HepG2 (cell line): ENCODE results near the gene MLN. TPM values are rescaled to one million over a fixed set of nuclear protein-coding genes. Genes with fewer than 3 reads are reported as not detected.

Experiments used
- ATAC-seq: fragments of 200-7000 bp; cut with Tn5 transposase; 3 replicates; pipeline ENCODE4 v1.9.1; 2020; ENCODE audit warnings: mild to moderate bottlenecking, moderate library complexity
- BruUV-seq: library from RNA; stranded (reverse); fragments of 400-500 nt; replicated peaks from 2 replicates; lab custom pipeline; 2021; lab: Mats Ljungman, UMichigan
- CTCF ChIA-PET: fragments of 300-600 bp; formaldehyde crosslinking; extraction: SDS; loops from one replicate; lab custom pipeline; 2021; ENCODE audit warnings: low total read pairs, inconsistent platforms, low intra/inter-chr PET ratio; lab: Yijun Ruan, JAX
- POLR2A ChIA-PET: fragments of 350-600 bp; sonication (Branson Sonifier 250); formaldehyde crosslinking; loops from one replicate; lab custom pipeline; 2020; ENCODE audit warnings: antibody characterized with exemption, inconsistent platforms; lab: Yijun Ruan, JAX
- DNase-seq: peaks from one replicate; pipeline ENCODE4 v3.0.0-alpha.2; 2015; ENCODE audit warnings: low spot score
- FAIRE-seq: peaks from 3 replicates; lab custom pipeline; 2011; peaks lifted over from hg19 to GRCh38; lab: Jason Lieb, UNC
- H2AFZ ChIP-seq: one replicate; pipeline ENCODE4 v1.6.1; 2011; ENCODE audit warnings: low read length, inconsistent platforms
- H3K27ac ChIP-seq: fragments of 300-600 bp; 3 replicates; pipeline ENCODE4 v1.8.0; 2011; ENCODE audit warnings: mixed run types, mild to moderate bottlenecking, mixed read lengths, low read length, inconsistent platforms; ENCODE audit not compliant: insufficient read depth; ENCODE audit errors: extremely low read length
- H3K27me3 ChIP-seq, 2 experiments: fragments of 200-600 bp in 1 of 2; 2 replicates in 1 of 2; 3 replicates in 1 of 2; pipeline versions ENCODE4 v1.6.0 to v1.8.0; 2011; ENCODE audit warnings: low read length in 2 of 2, mild to moderate bottlenecking in 2 of 2, moderate library complexity in 2 of 2, inconsistent platforms in 1 of 2; ENCODE audit not compliant: insufficient read depth in 2 of 2, control insufficient read depth in 1 of 2
- H3K36me3 ChIP-seq, 2 experiments: fragments of 200-600 bp in 1 of 2; replicated peaks in 1 of 2; 2 replicates in 1 of 2; 3 replicates in 1 of 2; pipeline versions ENCODE4 v1.5.1 to v1.8.0; 2011; ENCODE audit warnings: low read length in 2 of 2, inconsistent platforms in 1 of 2; ENCODE audit not compliant: insufficient read depth in 2 of 2, control insufficient read depth in 1 of 2
- H3K4me1 ChIP-seq: 2 replicates; pipeline ENCODE4 v1.5.1; 2012; ENCODE audit warnings: low read length, inconsistent platforms; ENCODE audit not compliant: insufficient read depth
- H3K4me2 ChIP-seq: 2 replicates; pipeline ENCODE4 v1.6.0; 2011; ENCODE audit warnings: low read depth, low read length, inconsistent platforms
- H3K4me3 ChIP-seq, 3 experiments: fragments of 200-600 bp in 1 of 3; sonication (generic), shearing (Covaris generic) in 1 of 3; replicated peaks in 1 of 3; 2 replicates each; pipeline ENCODE4 v1.5.1; 2011 to 2016; ENCODE audit warnings: low read length in 3 of 3, inconsistent platforms in 2 of 3, low read depth in 2 of 3, mild to moderate bottlenecking in 2 of 3, control low read depth in 1 of 3, mixed read lengths in 1 of 3; ENCODE audit not compliant: insufficient read depth in 1 of 3
- H3K79me2 ChIP-seq: one replicate; pipeline ENCODE4 v1.6.1; 2011; ENCODE audit warnings: low read length, inconsistent platforms; ENCODE audit not compliant: insufficient read depth
- H3K9ac ChIP-seq: 2 replicates; pipeline ENCODE4 v1.6.0; 2011; ENCODE audit warnings: mild to moderate bottlenecking, low read depth, low read length, inconsistent platforms; ENCODE audit not compliant: insufficient read depth
- H3K9me3 ChIP-seq: 2 replicates; pipeline ENCODE4 v1.5.1; 2012; ENCODE audit warnings: mild to moderate bottlenecking, low read length
- H4K20me1 ChIP-seq: 2 replicates; pipeline ENCODE4 v1.6.0; 2011; ENCODE audit warnings: inconsistent platforms, mild to moderate bottlenecking, low read length, moderate library complexity; ENCODE audit not compliant: insufficient read depth
- CERS6 ChIP-seq: sonication (generic); formaldehyde crosslinking; IDR thresholded peaks from 2 replicates; pipeline ENCODE4 v1.5.0; 2020; ENCODE audit warnings: missing genetic modification reagents
- GABPB1 ChIP-seq: IDR thresholded peaks from 2 replicates; pipeline ENCODE4 v1.6.1; 2016; ENCODE audit warnings: mild to moderate bottlenecking, missing genetic modification reagents, moderate library complexity, missing compliant biosample characterization
- MYC ChIP-seq: sonication (generic); formaldehyde crosslinking; IDR thresholded peaks from 2 replicates; pipeline ENCODE4 v1.9.0; 2021; ENCODE audit warnings: missing genetic modification reagents, borderline replicate concordance
- PRPF4 ChIP-seq: fragments of 200-400 bp; formaldehyde crosslinking; IDR thresholded peaks from 2 replicates; pipeline ENCODE4 v1.6.1; 2016; ENCODE audit warnings: low read length, low read depth; ENCODE audit not compliant: poor library complexity, severe bottlenecking
- RNF2 ChIP-seq: fragments of 450-650 bp; conservative IDR thresholded peaks from 2 replicates; pipeline ENCODE4 v1.6.1; 2016; ENCODE audit warnings: low read depth
- TEAD3 ChIP-seq: optimal IDR thresholded peaks from 2 replicates; pipeline ENCODE3; 2016; ENCODE audit warnings: borderline replicate concordance
- ZBTB33 ChIP-seq: sonication (generic); formaldehyde crosslinking; IDR thresholded peaks from 2 replicates; pipeline ENCODE4 v1.4.0; 2020; ENCODE audit warnings: missing genetic modification reagents
- ZFY ChIP-seq: sonication (generic); formaldehyde crosslinking; IDR thresholded peaks from 2 replicates; pipeline ENCODE4 v1.4.0; 2020; ENCODE audit warnings: missing genetic modification reagents
- ZMAT3 ChIP-seq: sonication (generic); formaldehyde crosslinking; conservative IDR thresholded peaks from 2 replicates; pipeline ENCODE4 v1.7.0; 2021; ENCODE audit warnings: missing genetic modification reagents
- ZNF263 ChIP-seq: sonication (generic); formaldehyde crosslinking; IDR thresholded peaks from 2 replicates; pipeline ENCODE4 v1.4.0; 2020; ENCODE audit warnings: missing genetic modification reagents
- ZNF674 ChIP-seq: sonication (generic); formaldehyde crosslinking; IDR thresholded peaks from 2 replicates; pipeline ENCODE4 v1.5.0; 2020; ENCODE audit warnings: low read depth, mild to moderate bottlenecking, missing genetic modification reagents
- WGBS: methylation state at CpG from one replicate; pipeline ENCODE4 v1.1.6; 2017; ENCODE audit warnings: low lambda C conversion rate; 5-methylcytosine and 5-hydroxymethylcytosine counted together
- in situ Hi-C: cut with HindIII; loops from 2 replicates; pipeline ENCODE4 v1.10.0; 2017; ENCODE audit warnings: low pct_unique_long_range_greater_than_20kb; ENCODE audit not compliant: extremely low pct_ligation_motif_present
- intact Hi-C: fragments of 100-400 bp; cut with micrococcal nuclease; formaldehyde crosslinking; loops from one replicate; pipeline ENCODE4 v1.10.0; 2022; ENCODE audit not compliant: unreplicated experiment
- polyA plus RNA-seq, 8 experiments: library from polyadenylated mRNA; depleted of rRNA in 3 of 8; stranded (reverse) in 7 of 8; unstranded in 1 of 8; fragments of >200 nt; fragmentation: Illumina TruSeq in 4 of 8; extraction: Trizol in 4 of 8; gene quantifications; 2 replicates each; pipeline versions ENCODE4 v1.2.1 to v1.2.3, GENCODE V29; 2011 to 2016; ENCODE audit warnings: low read depth in 4 of 8, missing spikeins in 1 of 8, mixed read lengths in 1 of 8; ENCODE audit not compliant: insufficient read depth in 1 of 8
- total RNA-seq, 5 experiments: library from RNA; depleted of rRNA; stranded (reverse); fragments of >200 nt; fragmentation: Illumina TruSeq; extraction: Trizol; gene quantifications; 2 replicates each; pipeline ENCODE4 v1.2.3, GENCODE V29; 2016; ENCODE audit warnings: low read depth in 1 of 5

MLN gene
- total and polyA plus RNA-seq, 2 of the 13 experiments (the other 11 are each of a cell fraction or from before 2014, with no cell fraction given), result not detected

- no peaks in the 10 kb centered on the region for H3K79me2 ChIP-seq
- no TSS peak for BruUV-seq
- H3K9me3 ChIP-seq, result peaks cover 6% of the 10 kb centered on the region; the same call in 1 of the 2 replicates
- no peak overlapping the region for H2AFZ ChIP-seq
- ChIA-PET CTCF (no interaction called here), POLR2A (no interaction called here)
- TF ChIP-seq MYC, result 0 out of 2 replicates have a peak, but pooled peaks have one; percentile 4
- TF ChIP-seq ZMAT3 (CRISPR knock-in tag), result no peak
- TF ChIP-seq ZBTB33 (CRISPR knock-in tag), result peak; percentile 62
- TF ChIP-seq ZNF263 (CRISPR knock-in tag), result 0 out of 2 replicates have a peak, but pooled peaks have one; percentile 30
- no peak for TF ChIP-seq CERS6 (CRISPR knock-in tag)
- no peak for TF ChIP-seq GABPB1 (CRISPR knock-in tag)
- no peak for TF ChIP-seq RNF2
- no peak for TF ChIP-seq ZFY (CRISPR knock-in tag)
- no peak for TF ChIP-seq PRPF4
- TF ChIP-seq ZNF674 (CRISPR knock-in tag), result no peak
- TF ChIP-seq TEAD3 (CRISPR knock-in tag), result peak; percentile 39
- no peak overlapping the region for H3K4me2 ChIP-seq
- no peak overlapping the region for H3K4me3 ChIP-seq
- 41% methylated on average over 7 of the region's 12 CpGs for WGBS
- peaks cover 2 to 16% of the 10 kb centered on the region in 2 experiments; a peak in 2 of 5 replicates for H3K27me3 ChIP-seq
- FAIRE-seq, result no peak
- H4K20me1 ChIP-seq, result no peaks in the 10 kb centered on the region
- in situ Hi-C loops (no loop called here), intact Hi-C loops (no loop called here)
- H3K36me3 ChIP-seq, result no peaks in the 10 kb centered on the region
- peaks cover 50% of the 10 kb centered on the region for H3K4me1 ChIP-seq
- no peak for DNase-seq
- no peak overlapping the region for H3K27ac ChIP-seq
- H3K9ac ChIP-seq, result no peak overlapping the region
- ATAC-seq, result no peak
Measured at GRCh38 chr6:33837971-33838665, 34.3 kb upstream of the MLN start.
